Stimulated activated CD4-positive, alpha-beta T cell treated with anti-CD3 and anti-CD28 coated beads, Interleukin-1b, Interleukin-23, amount 100 ng/mL, for 48 hours (primary cell): Measurements from ENCODE around the gene PON1.

ENCODE experiments used
- DNase-seq: peaks from one replicate; pipeline ENCODE4 v3.0.0-alpha.2; 2020

The PON1 gene

DNA sequence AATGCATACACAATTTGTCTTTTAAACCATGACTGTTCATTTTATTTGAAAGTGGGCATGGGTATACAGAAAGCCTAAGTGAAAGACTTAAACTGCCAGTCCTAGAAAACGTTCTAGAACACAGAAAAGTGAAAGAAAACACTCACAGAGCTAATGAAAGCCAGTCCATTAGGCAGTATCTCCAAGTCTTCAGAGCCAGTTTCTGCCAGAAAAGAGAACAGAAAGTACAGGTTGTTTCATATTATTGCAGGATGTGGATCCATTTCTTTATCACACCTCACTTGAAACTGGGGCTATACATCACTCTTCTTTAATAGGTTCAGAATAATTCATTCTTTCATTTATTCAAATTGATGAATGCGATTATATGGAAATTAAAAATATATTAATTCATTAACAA is 7.7 kb downstream of the PON1 start:
- no peak for DNase-seq

GRCh38 chr7:95312561-95312960 is 11.8 kb downstream of the PON1 start:
- DNase-seq: no peak

DNA sequence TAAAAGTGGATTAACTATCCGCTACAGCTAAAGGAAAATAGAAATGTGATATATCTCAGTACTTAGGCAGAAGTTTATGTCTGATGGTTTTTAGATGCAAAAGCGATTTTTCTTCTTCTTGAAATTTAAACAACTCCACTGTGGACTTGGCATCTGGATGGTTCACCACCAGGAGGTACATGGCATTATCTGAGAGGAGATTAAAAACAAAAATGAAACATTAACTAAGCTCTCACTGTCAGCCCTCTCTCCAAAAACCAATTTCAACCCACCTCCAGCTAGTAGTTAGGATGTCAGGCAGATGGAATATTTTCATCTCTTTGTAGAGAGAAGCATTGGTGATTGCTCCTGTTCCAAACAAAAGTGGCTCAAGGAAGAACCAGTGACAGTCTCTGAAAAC is 12.9 kb downstream of the PON1 start:
- no peak for DNase-seq

- DNase-seq: no peak
Measured at GRCh38 chr7:95309951-95310350, 14.4 kb downstream of the PON1 start.

- DNase-seq: no peak
Measured at GRCh38 chr7:95304990-95305389, 19.3 kb downstream of the PON1 start.

DNA sequence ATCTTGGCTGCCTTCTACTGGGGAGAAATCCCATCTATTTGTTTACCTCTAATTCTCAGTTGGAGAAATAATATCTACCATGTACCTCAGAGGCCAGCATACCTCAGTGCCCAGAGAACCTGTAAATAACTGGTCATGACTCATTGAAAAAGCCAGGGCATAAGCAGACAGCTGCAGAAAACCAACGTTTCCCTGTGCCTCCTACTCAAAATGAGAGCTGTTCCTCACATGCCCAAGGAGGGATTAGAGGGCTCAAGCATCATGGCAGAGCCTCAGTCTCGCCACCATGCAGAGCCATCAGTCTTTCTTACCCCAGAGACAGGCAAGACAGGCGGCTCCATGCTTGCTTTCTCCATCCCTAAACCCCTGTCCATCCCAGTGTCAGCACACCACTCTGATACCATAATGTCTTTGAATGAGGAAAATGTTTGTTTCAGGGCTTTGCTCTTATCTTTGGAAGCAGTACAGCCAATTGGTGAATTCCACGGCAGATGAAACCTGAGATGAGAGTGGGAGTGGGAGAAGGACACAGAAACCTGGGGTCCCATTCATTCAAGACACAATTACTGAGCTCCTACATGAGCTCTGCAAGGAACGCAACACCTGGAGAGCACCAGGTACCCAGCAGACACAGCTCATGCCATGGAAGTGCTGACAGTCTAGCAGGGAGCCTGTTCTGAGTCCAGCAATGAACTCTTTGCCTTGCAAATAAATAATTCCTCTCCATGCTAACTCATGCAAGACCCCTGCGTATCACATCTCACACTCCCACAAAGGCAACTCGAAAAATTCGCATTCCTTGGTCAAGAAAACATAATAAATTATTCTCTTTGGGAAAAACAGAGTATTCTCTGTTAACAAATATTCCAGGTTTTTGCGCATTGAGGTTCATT is 21.1 kb downstream of the PON1 start:
- DNase-seq: no peak

GRCh38 chr7:95298091-95298490 is 26.2 kb downstream of the PON1 start:
- DNase-seq: no peak

DNA sequence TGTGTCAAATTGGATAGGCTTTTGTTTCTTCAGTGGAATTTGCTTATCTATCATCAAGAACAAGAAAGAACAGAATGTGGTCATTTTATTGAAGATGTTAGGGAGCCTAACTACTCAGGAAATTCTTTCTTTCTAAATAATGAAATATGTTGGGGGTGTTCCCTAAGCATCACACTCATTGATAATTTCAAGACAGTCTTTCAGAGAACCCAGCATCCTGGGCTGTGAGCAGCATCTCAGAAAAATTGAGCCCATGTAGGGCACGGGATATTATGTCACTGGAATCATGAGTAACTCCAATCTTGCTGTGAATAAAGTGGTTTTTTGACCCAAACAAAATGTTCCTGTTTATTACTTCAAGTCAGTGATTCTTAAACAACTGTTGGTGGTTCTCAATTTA is 27.3 kb downstream of the PON1 start:
- DNase-seq: no peak

DNA sequence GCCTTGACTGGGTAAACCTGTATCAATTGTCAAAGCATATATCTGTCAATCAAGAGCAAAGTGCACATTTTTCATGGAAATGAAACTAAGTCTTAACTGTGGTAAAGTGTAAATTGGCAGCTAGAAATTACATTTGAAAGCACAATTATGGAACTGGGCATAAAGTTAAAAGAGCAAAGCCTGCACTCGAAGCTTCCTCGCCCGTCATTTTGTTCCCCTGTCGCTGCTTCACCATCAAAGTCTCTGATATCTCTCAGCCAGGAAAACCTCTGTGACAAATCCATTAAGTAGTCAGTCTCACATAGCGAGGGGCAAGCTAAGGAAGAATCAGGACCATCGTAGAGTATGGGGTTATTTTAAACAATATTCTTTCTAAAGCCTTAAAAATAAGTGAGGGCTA is 27.9 kb downstream of the PON1 start:
- no peak for DNase-seq

DNA sequence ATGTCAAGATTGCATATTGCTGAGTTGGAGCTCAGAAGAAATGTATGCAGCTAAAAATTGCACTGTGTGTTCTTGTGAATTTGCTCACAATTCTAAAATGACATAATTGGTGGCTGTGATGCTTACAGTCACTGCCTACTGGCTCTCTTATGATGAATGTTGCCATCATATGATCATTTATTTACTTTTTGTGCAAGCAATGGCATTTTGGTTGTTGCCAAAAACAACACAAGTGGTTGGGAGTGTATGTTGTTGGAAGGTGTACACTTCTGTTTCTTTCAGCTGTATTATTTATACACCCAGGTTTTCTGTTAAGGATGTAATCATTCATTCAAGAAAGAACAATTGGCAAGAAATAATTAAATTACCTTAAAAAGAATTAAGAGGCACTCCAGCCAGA is 28.9 kb downstream of the PON1 start:
- no peak for DNase-seq

GRCh38 chr7:95290166-95290830 is 34.0 kb downstream of the PON1 start:
- no peak for DNase-seq

GRCh38 chr7:95286096-95286495 is 38.2 kb downstream of the PON1 start:
- DNase-seq: no peak

- DNase-seq: no peak
Measured at GRCh38 chr7:95279417-95279816, 44.9 kb downstream of the PON1 start.

- DNase-seq: no peak
Measured at GRCh38 chr7:95276114-95276513, 48.2 kb downstream of the PON1 start.

GRCh38 chr7:95269640-95270039 is 54.7 kb downstream of the PON1 start:
- no peak for DNase-seq

GRCh38 chr7:95267754-95268153 is 56.6 kb downstream of the PON1 start:
- DNase-seq: no peak

GRCh38 chr7:95265634-95266033 is 58.7 kb downstream of the PON1 start:
- DNase-seq: no peak

- no peak for DNase-seq
Measured at GRCh38 chr7:95264363-95264891, 59.9 kb downstream of the PON1 start.

- no peak for DNase-seq
Measured at GRCh38 chr7:95263785-95264362, 60.5 kb downstream of the PON1 start.

- no peak for DNase-seq
Measured at GRCh38 chr7:95262875-95263274, 61.5 kb downstream of the PON1 start.

DNA sequence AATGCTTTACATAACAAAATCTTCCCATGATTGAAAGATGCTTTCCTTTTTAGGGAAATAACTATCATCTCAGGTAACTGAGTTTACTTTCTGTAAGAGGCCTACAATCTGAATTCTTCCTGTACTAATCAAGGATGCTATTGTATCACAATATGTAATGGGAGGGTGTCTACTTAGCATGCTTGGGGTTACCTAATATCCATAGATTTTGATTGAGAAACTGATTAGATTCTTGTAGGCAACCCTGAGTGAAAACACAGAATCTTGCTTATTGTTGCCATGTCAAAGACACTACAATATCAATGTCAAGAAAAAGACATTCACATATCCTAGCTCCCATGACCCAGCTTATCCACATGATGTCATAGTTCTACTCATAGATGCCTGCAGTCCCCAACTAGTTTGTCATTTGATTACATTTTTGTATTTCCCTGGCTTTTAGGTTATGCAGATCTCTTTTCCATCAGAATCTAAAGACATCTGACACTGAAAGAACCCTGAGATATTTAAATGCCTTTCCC is 62.4 kb downstream of the PON1 start:
- no peak for DNase-seq

GRCh38 chr7:95255691-95256090 is 68.6 kb downstream of the PON1 start:
- DNase-seq: no peak

GRCh38 chr7:95253986-95254385 is 70.3 kb downstream of the PON1 start:
- no peak for DNase-seq

GRCh38 chr7:95251966-95252365 is 72.4 kb downstream of the PON1 start:
- no peak for DNase-seq
